Measurements from ENCODE around the gene ANO9. TPM values are rescaled to one million over a fixed set of nuclear protein-coding genes. Genes with fewer than 3 reads are reported as not detected.
"Not testable (repeated sequence)": the region's sequence is repeated elsewhere in the genome, so short reads cannot be mapped to it uniquely, and the experiment has no call there.

The ANO9 gene
- total RNA-seq, 2 donors from 2014 or later: 15.6 to 26.4 TPM

GRCh38 chr11:472816-473215 is 31.0 kb upstream of the ANO9 start:
- Histone ChIP-seq H3K27ac (no peak overlapping the region), H3K36me3 (replicated peaks in 1 of 2; ENCODE audit: insufficient read depth in 1 of 2, low read depth in 2 of 2) (no peaks in the 10 kb centered on the region), H3K9me3 (no peaks in the 10 kb centered on the region), H3K27me3 (no peaks in the 10 kb centered on the region), H3K4me1 (peaks cover 5% of the 10 kb centered on the region), H3K4me3 (no peak overlapping the region)
- WGBS, 2 donors: 90 to 100% methylated on average over 1 to 27 of the region's 28 CpGs
- ATAC-seq (no peak), DNase-seq (no peak)
- intact Hi-C loops (cut with DNase I): no loop called here
- no peak for TF ChIP-seq CTCF (IDR thresholded peaks at IDR 0.05)
- TF ChIP-seq POLR2A (IDR thresholded peaks at IDR 0.05): no peak

GRCh38 chr11:472272-472671 is 30.5 kb upstream of the ANO9 start:
- no peak for DNase-seq
- H3K36me3 ChIP-seq (replicated peaks in 1 of 2; ENCODE audit: insufficient read depth in 1 of 2, low read depth in 2 of 2): no peaks in the 10 kb centered on the region
- ATAC-seq: no peak
- WGBS, 2 donors: 90 to 94% methylated on average over 6 to 11 of the region's 13 CpGs
- TF ChIP-seq CTCF (IDR thresholded peaks at IDR 0.05) (no peak), POLR2A (IDR thresholded peaks at IDR 0.05) (no peak)
- peaks cover 5% of the 10 kb centered on the region for H3K4me1 ChIP-seq
- H3K27ac ChIP-seq: no peak overlapping the region
- H3K4me3 ChIP-seq: no peak overlapping the region
- intact Hi-C loops (cut with DNase I): no loop called here
- no peaks in the 10 kb centered on the region for H3K9me3 ChIP-seq
- H3K27me3 ChIP-seq: no peaks in the 10 kb centered on the region

GRCh38 chr11:471468-472145 is 29.8 kb upstream of the ANO9 start:
- 92 to 95% methylated on average over 55 to 60 of the region's 61 CpGs for WGBS, 2 donors

GRCh38 chr11:469684-470560 is 28.1 kb upstream of the ANO9 start:
- Histone ChIP-seq H3K27me3 (no peaks in the 10 kb centered on the region), H3K4me1 (peaks cover 5% of the 10 kb centered on the region), H3K9me3 (no peaks in the 10 kb centered on the region), H3K36me3 (replicated peaks in 1 of 2; ENCODE audit: insufficient read depth in 1 of 2, low read depth in 2 of 2) (no peaks in the 10 kb centered on the region), H3K27ac (peak overlapping the region; percentile 18 to 74 (median 56)), H3K4me3 (no peak overlapping the region)
- peak; percentile 12 to 56 (median 52) for TF ChIP-seq POLR2A (IDR thresholded peaks at IDR 0.05)
- TF ChIP-seq CTCF (IDR thresholded peaks at IDR 0.05): peak in 4 of 7 experiments; percentile 30 to 41 (median 32)
- DNase-seq: peak; percentile 41 to 65 (median 61)
- intact Hi-C loops (cut with DNase I): no loop called here
- ATAC-seq: peak; percentile 84
- 64 to 69% methylated on average over 21 to 28 of the region's 28 CpGs for WGBS, 2 donors

More at GRCh38 chr11:471468-472145, 29.8 kb upstream of the ANO9 start:
- intact Hi-C loops (cut with DNase I): no loop called here
- TF ChIP-seq POLR2A (IDR thresholded peaks at IDR 0.05): no peak
- TF ChIP-seq CTCF (IDR thresholded peaks at IDR 0.05): no peak
- DNase-seq (no peak), ATAC-seq (no peak)
- H3K4me3 ChIP-seq: no peak overlapping the region
- no peaks in the 10 kb centered on the region for H3K36me3 ChIP-seq (replicated peaks in 1 of 2; ENCODE audit: insufficient read depth in 1 of 2, low read depth in 2 of 2)
- no peaks in the 10 kb centered on the region for H3K27me3 ChIP-seq
- no peak overlapping the region for H3K27ac ChIP-seq
- H3K9me3 ChIP-seq: no peaks in the 10 kb centered on the region
- H3K4me1 ChIP-seq: peaks cover 5% of the 10 kb centered on the region

GRCh38 chr11:469026-469683 is 27.3 kb upstream of the ANO9 start:
- WGBS, 2 donors: 51 to 56% methylated on average over 14 to 18 of the region's 19 CpGs
- H3K4me3 ChIP-seq; H3K36me3 ChIP-seq (replicated peaks in 1 of 2; ENCODE audit: insufficient read depth in 1 of 2, low read depth in 2 of 2); DNase-seq; H3K27me3 ChIP-seq; H3K4me1 ChIP-seq; intact Hi-C loops (cut with DNase I); H3K9me3 ChIP-seq: not testable (repeated sequence)
- H3K27ac ChIP-seq: peak overlapping the region in 3 of 4 donors; percentile 50 to 74 (median 62)
- ATAC-seq: peak; percentile 2
